AG09309 (cell line): ENCODE results near the gene DNAJB6.

Source experiments
- DNase-seq: peaks from one replicate; pipeline ENCODE4 v3.0.0-alpha.2; 2010; ENCODE audit warnings: low read depth
- H3K4me3 ChIP-seq: 2 replicates; pipeline ENCODE4 v1.5.1; 2011; ENCODE audit warnings: mild to moderate bottlenecking, low read depth, low read length, moderate library complexity; ENCODE audit not compliant: control insufficient read depth
- TF ChIP-seq, protein P1 (sequence below): IDR thresholded peaks from 2 replicates; pipeline ENCODE4 v1.5.1; 2011; ENCODE audit warnings: mild to moderate bottlenecking, low read depth, low read length, inconsistent platforms; ENCODE audit not compliant: insufficient read depth, control insufficient read depth; ENCODE audit errors: missing control alignments

DNAJB6 gene

DNA sequence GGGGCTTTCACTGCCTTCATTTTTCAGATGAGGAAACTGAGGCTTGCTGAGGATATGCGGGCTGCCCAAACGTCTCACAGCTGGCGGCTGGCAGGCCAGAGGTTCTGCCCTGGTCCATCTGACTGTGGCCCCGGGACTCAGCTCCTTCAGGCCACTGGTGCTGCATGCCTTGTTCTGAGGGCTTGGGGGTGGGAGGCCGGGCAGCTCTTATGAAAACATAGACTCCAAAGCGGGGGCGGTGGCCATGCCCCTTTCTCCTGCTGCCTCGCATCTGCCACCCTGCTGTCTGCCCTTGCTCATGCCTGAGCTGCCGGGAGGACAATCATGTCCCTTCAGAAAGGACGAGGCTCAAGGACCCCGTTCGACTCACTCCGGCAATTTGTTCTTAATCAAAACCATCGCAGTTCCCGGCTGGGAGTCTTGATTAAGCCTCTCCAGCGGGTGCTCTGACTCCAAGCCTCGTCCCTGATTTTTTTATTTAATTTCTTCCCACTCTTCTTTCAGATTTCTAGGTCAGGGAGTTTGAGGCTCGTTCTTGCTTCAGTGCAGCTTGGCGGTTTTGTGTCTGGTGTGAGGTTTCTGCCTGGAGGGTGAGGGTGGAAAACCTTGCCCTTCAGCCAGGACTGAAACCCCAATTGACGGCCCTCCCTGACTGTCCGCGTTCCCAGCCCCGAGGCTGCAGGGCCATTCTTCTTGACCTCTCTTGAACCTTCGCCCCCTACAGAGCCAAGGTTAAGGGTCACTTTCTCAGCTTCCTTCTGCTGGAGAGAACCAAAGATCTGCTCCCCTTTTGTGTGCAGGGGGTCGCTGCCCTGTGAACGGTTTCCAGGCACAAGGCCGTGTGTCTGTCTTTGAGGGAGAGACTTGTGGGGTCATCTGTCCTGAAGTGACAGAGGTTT lies 120.8 kb downstream of the DNAJB6 start:
- DNase-seq, result no peak
- TF ChIP-seq, protein P1, sequence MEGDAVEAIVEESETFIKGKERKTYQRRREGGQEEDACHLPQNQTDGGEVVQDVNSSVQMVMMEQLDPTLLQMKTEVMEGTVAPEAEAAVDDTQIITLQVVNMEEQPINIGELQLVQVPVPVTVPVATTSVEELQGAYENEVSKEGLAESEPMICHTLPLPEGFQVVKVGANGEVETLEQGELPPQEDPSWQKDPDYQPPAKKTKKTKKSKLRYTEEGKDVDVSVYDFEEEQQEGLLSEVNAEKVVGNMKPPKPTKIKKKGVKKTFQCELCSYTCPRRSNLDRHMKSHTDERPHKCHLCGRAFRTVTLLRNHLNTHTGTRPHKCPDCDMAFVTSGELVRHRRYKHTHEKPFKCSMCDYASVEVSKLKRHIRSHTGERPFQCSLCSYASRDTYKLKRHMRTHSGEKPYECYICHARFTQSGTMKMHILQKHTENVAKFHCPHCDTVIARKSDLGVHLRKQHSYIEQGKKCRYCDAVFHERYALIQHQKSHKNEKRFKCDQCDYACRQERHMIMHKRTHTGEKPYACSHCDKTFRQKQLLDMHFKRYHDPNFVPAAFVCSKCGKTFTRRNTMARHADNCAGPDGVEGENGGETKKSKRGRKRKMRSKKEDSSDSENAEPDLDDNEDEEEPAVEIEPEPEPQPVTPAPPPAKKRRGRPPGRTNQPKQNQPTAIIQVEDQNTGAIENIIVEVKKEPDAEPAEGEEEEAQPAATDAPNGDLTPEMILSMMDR, result no peak
- no peak overlapping the region for H3K4me3 ChIP-seq

DNA sequence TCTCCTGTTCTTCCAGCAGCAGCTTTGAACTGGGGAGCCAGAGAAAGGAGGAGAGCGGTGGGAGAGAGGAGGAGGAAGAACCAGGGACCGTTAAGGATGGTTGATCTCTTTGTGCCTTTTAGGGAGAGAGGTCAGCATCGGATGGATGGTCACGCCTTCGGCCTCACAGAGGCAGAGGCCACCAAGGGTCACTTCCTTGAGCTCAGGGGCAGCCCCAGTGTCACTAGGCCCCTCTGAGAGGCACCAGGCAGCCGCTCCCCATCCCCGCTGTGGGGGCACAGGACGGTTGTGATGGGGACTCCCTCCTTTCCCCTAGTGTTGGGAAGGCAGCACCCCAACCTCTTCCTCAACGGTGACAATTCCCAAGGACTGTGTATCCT lies 121.4 kb downstream of the DNAJB6 start:
- no peak for DNase-seq
- H3K4me3 ChIP-seq, result no peak overlapping the region
- TF ChIP-seq, protein P1, result no peak

DNA sequence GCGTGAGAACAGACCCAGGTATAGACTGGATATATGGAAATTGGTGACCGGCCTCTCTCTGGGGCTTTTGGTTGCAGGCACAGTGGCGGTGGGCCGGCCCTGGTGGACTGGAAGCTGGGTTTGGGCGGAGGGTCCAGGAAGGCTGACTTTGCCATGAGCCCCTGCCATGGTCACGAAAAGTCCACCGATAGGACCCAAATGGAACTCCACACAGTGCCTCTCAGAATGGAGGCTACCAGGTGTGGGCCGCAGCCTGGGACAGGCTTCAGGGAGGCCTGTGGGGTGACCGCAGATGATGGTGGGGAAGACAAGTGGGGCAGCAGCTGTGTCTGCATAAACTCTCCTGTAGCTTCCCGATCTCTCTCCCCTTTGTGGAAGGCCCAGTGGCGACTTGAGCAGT lies 123.2 kb downstream of the DNAJB6 start:
- no peak overlapping the region for H3K4me3 ChIP-seq
- TF ChIP-seq, protein P1, result no peak
- DNase-seq, result no peak

- TF ChIP-seq, protein P1, result no peak
- H3K4me3 ChIP-seq, result no peak overlapping the region
- no peak for DNase-seq
These were observed 123.9 kb downstream of the DNAJB6 start for GRCh38 chr7:157460721-157461120.

DNA sequence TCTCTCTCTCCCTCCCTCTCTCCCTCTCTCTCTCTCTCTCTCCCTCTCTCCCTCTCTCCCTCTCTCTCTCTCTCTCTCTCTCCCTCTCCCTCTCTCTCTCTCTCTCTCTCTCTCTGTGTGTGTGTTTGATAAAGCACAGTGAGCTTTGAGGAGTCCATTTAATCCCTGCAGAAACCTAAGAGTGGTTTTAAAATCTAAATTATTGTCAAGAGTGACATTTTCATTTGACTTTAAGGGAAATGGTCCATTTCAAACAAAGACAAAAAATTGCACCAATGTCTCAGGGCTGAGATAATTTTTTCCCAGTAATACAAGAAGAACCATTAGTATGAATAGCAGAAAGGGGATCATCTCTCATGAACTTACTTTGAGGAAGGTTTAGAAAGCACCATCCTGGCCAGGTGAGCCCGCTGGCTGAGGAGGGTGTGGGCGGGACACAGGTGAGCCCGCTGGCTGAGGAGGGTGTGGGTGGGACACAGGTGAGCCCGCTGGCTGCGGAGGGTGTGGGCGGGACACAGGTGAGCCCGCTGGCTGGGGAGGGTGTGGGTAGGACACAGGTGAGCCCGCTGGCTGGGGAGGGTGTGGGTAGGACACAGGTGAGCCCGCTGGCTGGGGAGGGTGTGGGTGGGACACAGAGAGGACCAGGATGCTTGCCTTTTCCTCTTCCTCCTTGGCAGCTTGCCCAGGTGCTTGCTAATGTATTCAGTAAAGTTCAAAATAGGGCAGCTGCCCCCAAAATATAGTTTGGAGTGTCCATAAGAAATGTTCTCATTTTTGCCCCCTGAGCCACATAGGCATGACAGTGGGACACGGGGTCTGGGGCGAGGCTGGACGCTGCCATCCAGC lies 125.0 kb downstream of the DNAJB6 start:
- TF ChIP-seq, protein P1, result no peak
- no peak overlapping the region for H3K4me3 ChIP-seq
- DNase-seq, result no peak

- TF ChIP-seq, protein P1, result no peak
- no peak overlapping the region for H3K4me3 ChIP-seq
- no peak for DNase-seq
These were observed 125.6 kb downstream of the DNAJB6 start for GRCh38 chr7:157462419-157462771.
